Measurements from ENCODE around the gene PLB1.
"Not testable (repeated sequence)": the region's sequence is repeated elsewhere in the genome, so short reads cannot be mapped to it uniquely, and the experiment has no call there.

PLB1 gene

DNA sequence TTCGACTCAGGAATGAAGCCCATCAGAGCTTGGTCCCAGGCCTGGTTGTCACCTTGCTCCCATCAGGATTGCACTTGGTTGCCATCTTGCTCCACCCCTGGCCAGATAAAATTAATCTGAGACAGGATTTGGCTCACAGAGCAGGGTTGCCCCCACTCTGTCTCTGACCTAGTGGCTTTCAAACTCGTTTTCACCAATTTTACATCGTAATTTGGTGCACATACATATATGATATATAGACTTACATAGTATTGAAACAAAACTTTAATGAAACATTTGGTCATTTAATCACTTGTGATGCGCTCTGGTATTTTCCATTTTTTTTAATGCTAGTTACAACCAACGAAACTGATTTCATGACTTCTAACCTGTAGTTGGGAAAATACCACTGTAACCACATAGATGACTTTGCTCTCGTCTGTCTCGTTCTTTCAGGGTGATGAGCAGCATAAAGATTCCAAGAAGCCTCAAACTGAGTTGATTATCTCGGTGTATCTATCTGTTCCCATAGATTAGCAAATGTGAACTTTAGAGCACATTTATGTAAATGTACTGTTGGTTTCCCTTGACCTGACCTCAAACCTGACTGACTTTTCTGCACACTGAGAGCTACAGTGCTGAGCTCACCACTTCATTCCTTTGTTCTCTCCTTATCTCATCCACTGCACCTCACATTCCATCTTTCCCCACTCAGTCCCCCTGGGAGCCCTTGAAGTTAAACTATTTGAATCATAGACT, 30.5 kb upstream of the PLB1 start:
- no peak for DNase-seq

DNA sequence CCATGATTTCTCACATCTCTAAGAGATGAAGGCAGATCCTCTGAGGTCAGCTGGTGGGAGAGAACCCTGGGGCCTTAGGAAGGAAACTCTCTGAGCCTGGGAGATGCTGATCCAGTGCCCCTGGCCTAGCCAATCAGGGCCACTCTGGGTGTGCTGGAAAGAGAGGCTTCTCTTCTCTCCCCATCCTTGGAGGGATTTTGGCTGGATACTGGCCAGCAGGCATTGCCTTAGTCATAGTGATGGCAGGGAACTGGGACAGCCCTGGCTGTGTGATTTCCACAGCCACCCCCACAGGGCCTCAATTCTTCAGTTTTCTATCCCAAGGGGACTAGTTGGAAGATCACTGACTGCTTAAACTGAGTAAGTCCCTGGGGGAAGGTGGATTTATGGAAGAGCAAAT, 26.6 kb upstream of the PLB1 start:
- peak in 3 of 4 experiments; percentile 31 to 36 (median 36) for DNase-seq

DNA sequence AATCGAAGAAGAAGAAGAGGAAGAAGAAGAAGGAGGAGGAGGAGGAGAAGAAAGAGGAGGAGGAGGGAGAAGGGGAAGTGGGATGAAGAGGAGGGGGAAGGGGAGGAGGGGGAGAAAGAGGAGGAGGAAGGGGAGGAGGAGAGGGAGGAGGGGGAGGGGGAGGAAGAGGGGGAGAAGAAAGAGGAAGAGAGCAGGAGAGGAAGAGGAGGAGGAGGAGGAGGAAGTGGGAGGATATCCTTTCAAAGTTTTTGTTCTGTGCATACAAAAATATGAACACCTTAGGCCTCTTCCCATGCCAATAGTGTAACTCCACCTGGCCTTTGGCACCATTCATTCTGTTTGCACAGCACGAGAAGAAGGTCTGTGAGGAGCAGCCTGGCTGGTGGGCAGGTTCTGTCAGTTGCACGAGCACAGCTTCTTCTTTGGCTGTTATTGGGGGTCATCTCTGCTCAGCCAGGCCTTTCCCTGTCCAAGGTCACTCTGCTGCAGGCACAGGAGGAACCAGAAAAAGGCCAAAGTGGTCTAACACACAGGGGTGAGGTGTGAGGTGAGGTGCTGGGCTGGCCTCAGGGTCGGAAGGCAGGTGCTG, 25.8 kb upstream of the PLB1 start:
- DNase-seq: no peak

DNA sequence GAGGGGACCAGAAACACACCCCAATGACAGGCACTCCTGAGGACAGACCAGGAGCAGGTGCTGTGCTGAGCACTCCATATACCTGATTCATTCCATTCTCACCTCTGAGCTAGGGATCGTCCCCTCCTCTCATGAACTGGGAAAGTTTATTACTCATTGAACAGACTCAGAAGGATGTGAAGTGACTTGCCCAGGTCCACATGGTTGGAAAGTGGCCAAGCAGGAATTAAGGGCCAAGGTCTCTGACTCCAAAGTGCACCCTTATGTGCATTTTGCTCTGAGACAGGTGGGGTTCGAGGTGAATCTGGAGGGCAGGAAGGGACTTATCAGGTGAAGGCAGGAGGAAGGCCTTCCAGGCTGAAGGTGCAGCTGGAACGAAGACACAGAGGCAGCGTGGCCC, 25.1 kb upstream of the PLB1 start:
- no peak for DNase-seq

DNA sequence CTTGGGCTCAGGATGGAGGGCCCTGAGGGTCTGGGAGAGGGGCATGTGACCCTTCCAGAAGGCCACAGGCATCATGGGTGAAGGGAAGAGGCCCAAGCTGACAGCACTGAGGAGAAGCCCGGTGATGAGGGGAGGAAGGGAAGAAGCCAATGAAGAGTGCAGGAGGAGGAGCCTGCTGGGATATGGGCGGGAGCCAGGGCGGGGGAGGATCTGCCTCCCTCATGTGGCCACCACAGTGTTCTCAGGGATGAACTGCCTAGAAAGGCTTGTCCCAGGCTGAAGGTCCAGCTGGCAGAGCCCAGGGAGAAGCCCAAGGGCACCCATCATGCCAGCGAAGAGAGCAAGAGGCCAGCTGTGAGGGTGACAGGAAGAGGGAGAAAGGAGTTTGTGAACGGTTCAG, 24.6 kb upstream of the PLB1 start:
- peak in 1 of 4 experiments; percentile 23 for DNase-seq

DNA sequence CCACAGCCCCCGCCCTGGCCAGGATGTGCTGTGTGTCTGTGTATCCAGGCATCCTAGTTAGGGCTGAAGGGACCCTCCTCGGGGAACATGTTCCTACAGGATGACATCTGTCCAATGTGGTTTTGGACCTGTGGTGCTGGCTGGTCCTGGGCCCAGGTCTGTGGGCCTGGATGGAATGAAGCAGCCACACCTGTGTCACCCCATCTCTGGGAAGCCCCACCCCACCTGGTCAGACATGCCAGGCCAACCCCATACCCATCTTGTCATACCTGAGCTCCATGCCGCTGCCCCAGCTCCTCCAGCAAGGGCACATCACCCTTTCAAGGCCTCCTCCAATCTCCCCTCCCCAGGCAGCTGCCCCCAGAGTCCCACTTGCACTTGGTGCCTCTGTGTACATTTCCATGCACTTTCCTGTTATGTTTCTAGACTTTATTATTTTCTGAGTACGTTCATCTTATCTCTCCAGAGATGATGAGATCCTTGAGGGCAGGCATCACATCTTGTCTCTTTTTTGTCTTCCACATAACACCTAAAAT, 24.1 kb upstream of the PLB1 start:
- DNase-seq: no peak

DNA sequence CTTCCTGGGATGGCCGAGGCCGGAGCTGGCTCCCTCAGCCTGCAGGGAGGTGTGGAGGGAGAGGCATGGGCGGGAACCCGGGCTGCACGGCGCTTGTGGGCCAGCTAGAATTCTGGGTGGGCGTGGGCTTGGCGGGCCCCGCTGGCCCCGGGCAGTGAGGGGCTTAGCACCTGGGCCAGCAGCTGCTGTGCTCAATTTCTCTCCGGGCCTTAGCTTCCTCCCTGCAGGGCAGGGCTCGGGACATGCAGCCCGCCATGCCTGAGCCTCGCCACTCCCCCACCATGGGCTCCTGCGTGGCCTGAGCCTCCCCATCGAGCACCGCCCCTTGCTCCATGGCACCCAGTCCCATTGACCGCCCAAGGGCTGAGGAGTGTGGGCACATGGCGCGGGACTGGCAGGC, 23.2 kb upstream of the PLB1 start:
- DNase-seq: not testable (repeated sequence)

DNA sequence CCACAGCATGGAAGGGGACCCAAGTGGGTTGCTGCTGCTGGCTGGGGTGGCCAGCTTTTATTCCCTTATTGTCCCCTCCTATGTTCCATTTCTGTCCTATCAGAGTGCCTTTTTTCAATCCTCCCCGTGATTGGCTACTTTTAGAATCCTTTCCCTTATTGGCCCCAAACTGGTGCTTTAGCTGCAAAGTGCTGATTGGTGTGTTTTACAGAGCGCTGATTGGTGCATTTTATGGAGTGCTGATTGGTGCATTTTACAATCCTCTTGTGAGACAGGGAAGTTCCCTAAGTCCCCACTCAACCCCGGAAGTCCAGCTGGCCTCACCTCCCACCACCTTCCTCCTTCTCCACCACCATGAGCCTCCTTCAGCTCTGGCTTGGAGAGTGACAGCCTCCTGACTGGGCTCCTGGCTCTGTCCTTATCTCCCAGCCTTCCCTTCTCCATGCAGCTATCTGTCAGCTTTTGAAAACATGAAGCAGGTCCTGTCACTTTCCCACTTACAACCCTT, 20.7 kb upstream of the PLB1 start:
- DNase-seq: peak; percentile 19 to 68 (median 65)

DNA sequence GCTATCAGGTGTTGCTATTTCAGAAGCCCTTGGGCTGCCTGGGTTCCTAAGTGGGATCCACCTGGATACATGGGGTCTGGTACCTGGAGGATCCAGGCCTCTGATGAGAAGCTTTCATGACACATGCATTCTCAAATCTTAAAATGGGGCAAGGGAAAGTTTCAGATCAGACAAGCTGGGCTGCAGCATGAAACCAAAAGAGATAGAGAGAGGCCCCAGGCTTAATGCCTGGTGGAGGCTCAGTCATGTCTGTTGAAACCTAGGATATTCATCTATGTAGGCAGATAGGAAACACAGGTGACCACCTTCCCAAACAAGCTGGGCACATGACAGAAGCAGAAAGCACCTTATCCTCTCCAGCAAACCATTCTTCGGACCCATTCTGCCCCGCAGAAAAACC, 18.8 kb upstream of the PLB1 start:
- no peak for DNase-seq

DNA sequence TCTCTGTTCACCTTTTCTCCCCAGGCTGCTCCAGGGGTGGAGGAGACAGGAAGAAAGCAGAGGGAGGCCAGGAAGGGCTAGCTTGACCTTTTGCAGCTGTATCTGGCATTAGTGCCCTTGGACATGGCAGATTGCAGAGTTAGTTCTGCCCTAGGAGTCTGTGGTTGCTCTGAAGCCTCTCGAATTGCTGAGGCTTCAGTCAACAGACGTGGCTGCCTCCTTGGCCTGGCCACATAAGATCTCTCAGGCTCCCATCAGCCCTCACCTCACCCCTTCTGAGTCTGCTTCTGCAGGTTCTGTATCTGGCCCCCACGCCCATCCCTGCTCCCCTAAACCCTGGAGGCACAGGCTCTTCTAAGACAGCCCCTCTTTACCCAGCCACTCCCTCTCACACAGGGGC, 18.2 kb upstream of the PLB1 start:
- DNase-seq: no peak

DNA sequence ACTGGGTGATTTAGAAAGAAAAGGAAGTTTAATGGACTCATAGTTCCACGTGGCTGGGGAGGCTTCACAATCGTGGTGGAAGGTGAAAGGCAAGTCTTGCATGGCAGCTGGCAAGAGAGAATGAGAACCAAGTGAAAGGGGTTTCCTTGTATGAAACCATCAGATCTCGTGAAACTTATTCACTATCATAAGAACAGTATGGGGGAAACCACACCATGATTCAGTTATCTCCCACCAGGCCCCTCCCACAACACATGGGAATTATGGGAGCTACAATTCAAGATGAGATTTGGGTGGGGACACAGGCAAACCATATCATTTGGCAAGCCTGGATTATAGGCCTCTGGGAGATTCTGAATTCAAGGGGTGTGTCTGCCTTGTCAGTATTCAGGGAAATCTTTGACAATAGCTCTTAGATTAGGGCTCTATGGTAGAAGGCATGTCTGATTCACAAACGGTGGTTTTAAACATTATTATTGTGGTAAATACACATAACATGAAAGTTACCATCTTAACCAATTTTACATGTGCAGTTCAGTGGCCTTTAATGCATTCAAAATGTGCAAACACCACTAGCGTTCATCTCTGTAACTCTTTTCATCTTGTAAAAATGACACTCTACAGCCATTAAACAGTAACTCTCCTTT, 15.3 kb upstream of the PLB1 start:
- DNase-seq: no peak

DNA sequence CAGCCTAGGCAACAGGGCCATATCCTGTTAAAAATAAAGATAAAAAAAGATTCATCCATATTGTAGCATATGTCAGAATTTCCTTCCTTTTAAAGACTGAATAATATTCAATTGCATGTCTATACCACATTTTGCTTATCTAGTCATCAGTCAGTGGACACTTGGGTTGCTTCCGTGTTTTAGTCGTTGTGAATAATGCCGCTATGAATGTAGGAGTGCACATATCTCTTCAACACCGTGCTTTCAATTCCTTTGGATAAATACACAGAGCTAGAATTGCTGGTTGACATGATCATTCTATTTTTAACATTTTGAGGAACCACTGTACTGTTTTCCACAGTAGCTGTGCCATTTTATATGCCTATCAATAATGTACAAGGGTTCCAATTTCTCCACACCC, 14.0 kb upstream of the PLB1 start:
- no peak for DNase-seq

DNA sequence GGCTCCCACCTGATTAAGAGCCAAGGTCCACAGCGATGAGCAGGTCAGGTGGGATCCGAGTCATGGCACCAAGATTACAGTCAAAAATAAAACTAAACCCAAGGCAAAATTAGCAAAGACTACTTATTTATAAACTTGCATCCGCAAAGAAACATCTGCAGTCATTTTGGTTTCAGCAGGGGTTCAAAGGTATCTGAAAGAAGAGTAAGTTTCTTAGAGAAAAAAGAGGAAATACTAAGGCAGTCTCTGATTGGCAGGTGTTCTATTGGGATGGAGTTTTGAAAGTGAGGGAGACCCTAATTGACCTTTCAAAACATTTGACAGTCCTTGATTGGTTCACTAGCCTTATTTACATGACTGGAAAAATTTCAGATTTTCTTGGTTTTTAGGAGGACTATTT, 11.0 kb upstream of the PLB1 start:
- no peak for DNase-seq

DNA sequence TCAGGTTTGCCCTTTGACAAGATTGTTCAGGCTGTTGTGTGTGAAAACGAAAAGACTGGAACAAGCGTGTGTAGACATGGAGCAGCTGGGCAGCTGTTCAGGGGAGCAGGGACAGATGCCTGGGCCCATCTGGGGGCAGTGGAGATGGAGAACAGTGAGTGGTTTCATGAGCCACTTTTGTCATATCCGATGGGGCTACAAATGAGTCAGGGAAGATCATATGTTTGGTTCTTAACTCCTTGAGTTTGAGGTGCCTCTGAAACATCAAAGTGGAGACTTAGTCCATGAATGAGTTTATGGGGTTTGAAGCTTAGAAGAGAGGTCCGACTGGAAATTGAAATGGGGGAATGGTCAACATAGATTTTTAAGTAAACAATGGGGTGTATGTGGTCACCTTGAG, 9.3 kb upstream of the PLB1 start:
- DNase-seq: no peak

DNA sequence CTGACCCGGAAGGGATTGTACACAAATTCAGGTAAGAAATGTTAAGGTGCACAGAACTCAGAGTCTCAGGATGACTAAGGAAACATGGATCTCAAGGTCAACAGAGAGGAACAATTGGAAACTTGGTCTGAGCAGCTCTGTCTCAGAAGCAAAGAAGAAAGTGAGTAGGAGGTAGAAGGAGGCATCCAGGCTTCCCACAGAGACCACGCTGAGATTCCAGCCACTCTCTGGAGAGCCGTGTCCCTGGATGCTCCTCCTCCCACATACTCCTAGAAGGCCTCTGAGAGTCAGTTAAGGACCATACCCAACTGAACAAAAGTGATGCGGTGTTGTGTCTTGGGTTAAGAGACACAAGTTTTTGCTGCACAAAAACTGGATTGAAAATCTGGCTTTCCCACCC, 8.6 kb upstream of the PLB1 start:
- no peak for DNase-seq

DNA sequence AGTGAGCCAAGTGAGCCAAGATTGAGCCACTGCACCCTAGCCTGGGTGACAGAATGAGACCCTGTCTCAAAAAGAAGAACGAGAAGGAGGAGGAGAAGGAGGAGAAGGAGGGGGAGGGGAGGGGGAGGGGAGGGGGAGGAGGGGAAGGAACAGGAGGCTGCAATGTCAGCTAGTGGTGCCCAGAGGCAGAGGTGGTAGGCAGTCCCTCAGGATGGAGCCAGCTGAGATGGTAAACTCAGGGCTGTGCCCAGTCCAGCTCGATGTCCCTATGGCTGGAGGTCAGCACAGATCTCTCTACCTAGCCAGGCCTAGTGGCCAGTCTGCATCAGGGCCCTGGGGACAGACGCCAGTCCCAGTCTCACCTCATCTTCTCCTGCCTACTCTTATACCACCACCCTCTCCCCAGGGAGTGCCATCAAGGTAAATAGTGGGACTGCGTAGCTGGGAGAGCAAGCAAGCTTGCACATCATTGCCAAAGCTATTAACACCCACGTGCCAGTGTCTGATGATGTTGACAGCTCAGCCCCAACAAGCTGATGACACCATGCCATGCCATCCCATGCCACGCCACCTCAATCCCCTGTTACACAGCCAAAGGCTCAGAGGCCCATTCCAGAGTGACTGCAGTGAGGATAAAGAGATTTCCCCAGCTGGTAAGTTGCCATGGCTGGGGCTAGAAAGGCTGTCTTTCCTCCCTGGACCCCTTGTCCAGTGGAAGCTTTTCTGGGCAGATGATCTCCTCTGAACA, 7.6 kb upstream of the PLB1 start:
- peak; percentile 53 to 78 (median 69) for DNase-seq

DNA sequence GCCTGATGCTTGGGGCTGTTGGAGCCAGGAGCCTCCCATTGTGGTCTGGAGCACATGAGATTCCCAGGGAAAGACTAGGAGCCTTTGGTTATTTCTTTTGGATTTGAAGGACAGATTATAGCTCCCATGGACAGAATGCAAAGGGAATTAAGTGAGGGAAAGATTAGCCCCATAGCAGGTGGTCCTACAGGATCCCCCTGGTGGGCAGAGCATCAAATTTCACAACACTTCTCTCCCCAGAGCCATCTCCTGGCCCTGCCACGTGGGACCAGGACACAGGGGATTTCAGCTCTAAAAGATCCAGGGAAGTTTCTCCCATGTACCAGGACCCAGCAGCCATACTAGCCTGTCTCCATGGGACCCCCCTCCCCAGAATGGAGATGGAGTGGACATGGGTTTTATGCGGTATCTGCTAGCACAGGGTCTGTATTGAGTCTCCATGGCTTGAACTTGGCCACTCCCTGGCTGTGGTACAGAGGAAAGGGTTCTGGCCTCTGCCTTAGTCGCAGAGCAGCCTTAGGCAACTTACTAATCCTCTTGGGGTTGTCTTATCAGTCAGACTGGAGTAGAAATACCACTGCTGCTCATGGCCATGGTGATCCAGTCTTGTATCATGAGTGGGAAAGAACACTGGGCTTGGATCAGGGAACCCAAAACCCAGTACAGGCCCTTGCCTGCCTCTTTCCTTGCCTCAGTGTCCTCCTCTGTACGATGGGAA, 6.8 kb upstream of the PLB1 start:
- DNase-seq: no peak

DNA sequence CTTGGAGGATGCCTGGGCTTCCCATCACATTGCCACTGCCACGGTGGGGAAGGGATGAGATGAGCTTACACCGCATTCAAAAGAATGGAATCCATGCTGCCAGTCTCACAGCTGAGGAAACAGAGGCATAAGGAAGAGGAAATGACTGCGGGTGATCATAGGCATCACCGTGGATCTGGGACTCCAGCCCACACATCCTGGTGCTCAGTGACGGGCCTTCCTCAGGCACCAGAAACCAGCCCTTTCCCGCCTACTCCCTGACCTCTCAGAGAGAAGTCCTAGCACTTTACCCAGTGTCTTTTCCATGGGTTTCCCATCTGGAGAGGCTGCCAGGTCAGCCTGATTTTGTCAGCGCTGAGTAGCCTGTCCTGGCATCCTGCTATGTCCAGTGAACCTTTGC, 5.3 kb upstream of the PLB1 start:
- peak; percentile 49 to 79 (median 76) for DNase-seq

DNA sequence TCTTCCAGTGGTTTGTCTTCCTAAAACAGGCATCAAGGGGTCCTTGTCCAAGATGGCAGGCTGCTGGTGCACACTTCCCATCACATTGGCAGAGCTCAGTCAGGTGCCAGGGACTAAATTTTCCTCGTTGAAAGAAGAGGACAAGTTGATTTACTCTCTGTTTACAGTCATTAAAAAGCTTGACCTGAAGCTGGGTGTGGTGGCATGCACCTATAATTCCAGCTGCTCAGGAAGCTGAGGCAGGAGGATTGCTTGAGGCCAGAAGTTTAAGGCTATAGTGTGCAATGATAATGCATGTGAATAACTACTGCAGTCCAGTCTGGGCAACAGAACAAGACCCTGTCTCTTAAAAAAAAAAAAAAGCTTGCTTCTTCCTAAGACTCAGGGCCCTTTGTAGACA, 3.6 kb upstream of the PLB1 start:
- DNase-seq: no peak

DNA sequence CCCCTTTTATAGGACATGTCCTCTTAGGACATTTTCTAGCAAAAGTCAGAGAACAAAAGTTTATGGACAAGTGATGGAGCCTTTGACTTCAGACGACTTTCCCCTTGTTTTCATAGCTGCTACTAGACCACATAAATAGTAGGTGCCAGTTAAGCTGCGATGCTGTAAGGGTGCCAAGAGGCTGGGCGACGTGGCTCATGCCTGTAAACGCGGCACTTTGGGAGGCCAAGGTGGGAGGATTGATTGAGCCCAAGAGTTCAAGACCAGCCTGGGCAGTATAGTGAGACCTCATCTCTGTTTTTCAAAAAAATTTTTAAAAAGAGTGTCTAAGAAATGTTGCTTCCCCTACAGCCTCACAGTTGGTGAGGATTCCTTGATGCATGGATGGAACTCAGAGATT, 2.2 kb upstream of the PLB1 start:
- DNase-seq: no peak

DNA sequence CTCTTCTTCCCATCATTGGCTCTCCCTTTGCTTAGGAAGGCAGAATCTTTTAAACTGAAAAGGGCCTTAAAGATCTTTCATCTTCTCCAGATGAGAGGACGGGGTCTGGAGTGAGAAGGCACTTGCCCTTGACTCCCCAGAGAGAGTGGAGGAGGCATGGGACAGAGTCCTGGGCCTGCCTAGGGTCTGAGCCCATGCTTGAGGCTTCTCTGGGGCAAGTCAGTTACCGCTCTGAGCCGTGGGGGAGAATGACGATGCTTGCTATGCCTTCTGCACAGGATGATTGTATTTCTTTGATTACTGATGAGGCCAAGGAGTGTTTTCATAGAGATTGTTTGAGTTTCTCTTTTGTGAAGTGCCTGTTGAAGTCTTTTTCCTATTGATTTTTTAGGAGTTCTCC, 921 bp downstream of the PLB1 start:
- no peak for DNase-seq

DNA sequence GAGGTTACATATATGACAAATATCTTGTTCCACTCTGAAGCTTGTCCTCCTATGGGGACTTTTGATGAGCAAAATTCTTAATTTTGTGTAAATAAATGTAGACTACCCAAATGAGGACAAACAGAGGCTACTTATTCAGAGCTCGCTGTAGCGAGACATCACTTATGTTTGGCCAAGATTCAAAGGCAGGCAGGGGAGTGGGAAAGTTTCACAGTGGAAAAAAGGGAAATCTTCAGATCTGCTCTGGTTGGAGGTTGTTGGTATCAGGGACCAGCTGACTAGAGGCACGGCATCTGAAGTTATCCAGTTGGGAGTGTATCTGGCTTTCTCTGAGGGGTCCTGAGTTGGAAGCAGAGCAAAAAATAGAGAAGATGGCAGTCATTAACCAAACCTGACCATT, 1.3 kb downstream of the PLB1 start:
- DNase-seq: no peak
